ENCODE data around the gene CBX1. TPM values are rescaled to one million over a fixed set of nuclear protein-coding genes. Genes with fewer than 3 reads are reported as not detected.

Gene CBX1
- total and polyA plus RNA-seq, 10 of the 15 experiments (the other 5 are each of a cell fraction or from before 2014, with no cell fraction given), result 11.8 to 99.2 (median 43.5) TPM

- TF ChIP-seq MLLT1 (IDR thresholded peaks at IDR 0.05), result no peak
- TF ChIP-seq, protein P1, sequence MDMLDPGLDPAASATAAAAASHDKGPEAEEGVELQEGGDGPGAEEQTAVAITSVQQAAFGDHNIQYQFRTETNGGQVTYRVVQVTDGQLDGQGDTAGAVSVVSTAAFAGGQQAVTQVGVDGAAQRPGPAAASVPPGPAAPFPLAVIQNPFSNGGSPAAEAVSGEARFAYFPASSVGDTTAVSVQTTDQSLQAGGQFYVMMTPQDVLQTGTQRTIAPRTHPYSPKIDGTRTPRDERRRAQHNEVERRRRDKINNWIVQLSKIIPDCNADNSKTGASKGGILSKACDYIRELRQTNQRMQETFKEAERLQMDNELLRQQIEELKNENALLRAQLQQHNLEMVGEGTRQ (IDR thresholded peaks at IDR 0.05; ENCODE audit: borderline replicate concordance, low read depth, low read length), result no peak
Measured at GRCh38 chr17:48028736-48029135, 72.5 kb downstream of the CBX1 start (continued).

DNA sequence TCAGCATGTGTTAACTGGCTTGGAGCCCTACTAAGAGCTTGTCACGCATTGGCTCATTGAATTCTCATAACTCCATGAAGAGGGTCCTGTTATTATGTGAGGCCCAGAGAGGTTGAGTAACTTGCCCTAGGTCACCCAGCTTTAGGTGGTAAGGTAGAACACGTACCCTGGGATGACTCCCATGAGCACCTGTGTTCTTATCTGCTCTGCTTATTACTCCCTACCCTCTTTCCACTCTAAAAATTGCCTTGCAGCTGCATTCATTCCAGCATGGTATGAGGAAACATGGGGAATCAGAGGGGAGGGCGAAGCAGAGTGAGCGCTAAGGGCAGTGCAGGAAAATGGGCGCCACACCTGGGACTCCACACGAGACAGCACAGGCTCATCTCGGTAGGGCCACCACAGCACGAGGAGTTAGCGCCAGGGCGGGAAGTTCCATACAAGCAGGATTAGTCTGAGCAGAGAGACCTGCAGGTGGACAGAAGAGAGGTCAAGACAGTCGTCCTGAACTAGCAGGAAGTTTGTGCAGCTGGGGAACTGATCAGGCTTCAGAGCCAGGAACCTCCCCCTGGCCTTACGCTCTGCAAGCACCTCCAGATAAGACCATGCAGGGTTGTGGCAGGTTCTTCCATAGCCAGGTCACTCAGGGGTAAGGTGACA lies 73.8 kb downstream of the CBX1 start:
- peaks cover 27% of the 10 kb centered on the region for H3K4me1 ChIP-seq (ENCODE audit: control insufficient read depth, insufficient read depth, low read length)
- H3K9ac ChIP-seq (ENCODE audit: control insufficient read depth, insufficient read depth, low read length), result no peak overlapping the region
- H3K27ac ChIP-seq (ENCODE audit: control insufficient read depth, insufficient read depth), result no peak overlapping the region
- no peak for TF ChIP-seq DPF2 (IDR thresholded peaks at IDR 0.05)
- no peak for TF ChIP-seq PAX5 (IDR thresholded peaks at IDR 0.05; ENCODE audit: borderline replicate concordance, low read depth, low read length)
- no peak for ATAC-seq
- H3K9me3 ChIP-seq (replicated peaks; ENCODE audit: control insufficient read depth, insufficient read depth, low read length), result no peaks in the 10 kb centered on the region
- no peak overlapping the region for H2AFZ ChIP-seq (ENCODE audit: control insufficient read depth, low read depth, low read length)
- FAIRE-seq, result no peak
- POLR2A ChIA-PET, result interaction anchor here (0.6 to 3.7 kb wide), 8 partner anchors 9 to 78 kb away, joined by 3 to 29 read pairs (median 4); partner anchors contain the start of gene NFE2L1
- in situ Hi-C loops (cut with MboI) (loop anchor here (5.0 kb wide), 2 partner anchors 40 to 110 kb away; no protein-coding TSS in a partner anchor), intact Hi-C loops (cut with micrococcal nuclease; ENCODE audit: unreplicated experiment) (loop anchor here (2.0 to 5.0 kb wide), 2 partner anchors 21 to 310 kb away; partner anchors contain the start of gene NFE2L1)
- SMC1A ChIA-PET (ENCODE audit: uncharacterized antibody, unreplicated experiment), result interaction anchor here (1.0 to 7.4 kb wide), 17 partner anchors 8 to 850 kb away, joined by 3 to 100 read pairs (median 6); partner anchors contain the start of gene NFE2L1
- no peak overlapping the region for H3K4me3 ChIP-seq
- CTCF ChIA-PET, result interaction anchor here (0.5 to 7.9 kb wide), 29 partner anchors 8 to 591 kb away, joined by 3 to 176 read pairs (median 9); partner anchors contain the start of genes COPZ2, NFE2L1 and PNPO
- H4K20me1 ChIP-seq (ENCODE audit: control insufficient read depth, insufficient read depth), result peaks cover 5% of the 10 kb centered on the region; the same call in 1 of the 2 replicates
- H3K4me2 ChIP-seq (ENCODE audit: control insufficient read depth, insufficient read depth), result no peak overlapping the region
- H3K79me2 ChIP-seq (ENCODE audit: control insufficient read depth, insufficient read depth, low read length), result no peaks in the 10 kb centered on the region
- no TSS peak for BruUV-seq (replicated peaks)
- H3K36me3 ChIP-seq (ENCODE audit: control insufficient read depth in 2 of 2, insufficient read depth in 2 of 2, low read length in 1 of 2), result no peaks in the 10 kb centered on the region
- no peak for DNase-seq (ENCODE audit: low read depth, low spot score)
- H3K27me3 ChIP-seq (replicated peaks in 1 of 2; ENCODE audit: control insufficient read depth in 2 of 2, insufficient read depth in 2 of 2, low read length in 1 of 2), result peaks cover 0 to 2% of the 10 kb centered on the region in 2 experiments; a peak in 1 of 4 replicates
- RAD21 ChIA-PET (ENCODE audit: unreplicated experiment), result interaction anchor here (0.8 to 5.1 kb wide), 14 partner anchors 9 to 566 kb away, joined by 3 to 117 read pairs (median 8); partner anchors contain the start of genes CDK5RAP3, COPZ2, HOXB5 and NFE2L1
- 62% methylated on average over 12 of the region's 12 CpGs for WGBS (ENCODE audit: insufficient coverage, insufficient replicate concordance, low lambda C conversion rate, missing lambda C conversion rate)
